GM10248 (cell line): ENCODE measurements around the gene SLC16A1.
"Not testable (repeated sequence)": the region's sequence is repeated elsewhere in the genome, so short reads cannot be mapped to it uniquely, and the experiment has no call there.

Experiments
- CTCF ChIA-PET: fragments of 300-600 bp; sonication (Branson Sonifier 250); formaldehyde crosslinking; extraction: SDS; loops from one replicate; lab custom pipeline; 2021; ENCODE audit warnings: antibody characterized with exemption; lab: Yijun Ruan, JAX
- POLR2A ChIA-PET: fragments of 350-650 bp; sonication (Branson Sonifier 250); formaldehyde crosslinking; extraction: SDS; loops from one replicate; lab custom pipeline; 2020; ENCODE audit warnings: antibody characterized with exemption; lab: Yijun Ruan, JAX
- DNase-seq: peaks from one replicate; pipeline ENCODE4 v3.0.0; 2012; ENCODE audit errors: extremely low spot score
- CTCF ChIP-seq: IDR thresholded peaks from 2 replicates; pipeline ENCODE4 v1.5.1; 2012; ENCODE audit warnings: mild to moderate bottlenecking, low read depth; ENCODE audit errors: extremely low read depth, missing control alignments, control extremely low read depth

SLC16A1 gene

GRCh38 chr1:112887599-112888283 is 68.3 kb downstream of the SLC16A1 start:
- DNase-seq = no peak
- no peak for TF ChIP-seq CTCF
- CTCF ChIA-PET = no interaction called here
- POLR2A ChIA-PET = no interaction called here

DNA sequence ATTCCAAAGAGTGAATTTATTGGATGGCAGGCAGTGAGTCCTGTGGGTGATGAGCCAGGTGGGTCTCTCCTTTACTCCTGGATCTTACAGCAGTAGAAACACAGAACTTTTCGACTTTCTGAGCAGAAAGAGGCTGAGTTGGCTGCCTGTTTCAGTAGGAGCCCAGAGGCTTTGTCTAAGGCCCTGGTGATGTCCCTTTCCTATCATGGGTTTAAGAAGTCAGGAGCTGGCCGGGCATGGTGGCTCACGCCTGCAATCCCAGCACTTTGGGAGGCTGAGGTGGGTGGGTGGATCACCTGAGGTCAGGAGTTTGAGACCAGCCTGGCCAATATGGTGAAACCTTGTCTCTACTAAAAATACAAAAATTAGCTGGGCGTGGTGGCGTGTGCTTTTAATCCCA is 71.0 kb downstream of the SLC16A1 start:
- CTCF ChIA-PET = interaction anchor here (2.0 kb wide), 1 partner anchor 158 kb away, joined by 7 read pairs; no protein-coding TSS in a partner anchor
- POLR2A ChIA-PET, DNase-seq: not testable (repeated sequence)

DNA sequence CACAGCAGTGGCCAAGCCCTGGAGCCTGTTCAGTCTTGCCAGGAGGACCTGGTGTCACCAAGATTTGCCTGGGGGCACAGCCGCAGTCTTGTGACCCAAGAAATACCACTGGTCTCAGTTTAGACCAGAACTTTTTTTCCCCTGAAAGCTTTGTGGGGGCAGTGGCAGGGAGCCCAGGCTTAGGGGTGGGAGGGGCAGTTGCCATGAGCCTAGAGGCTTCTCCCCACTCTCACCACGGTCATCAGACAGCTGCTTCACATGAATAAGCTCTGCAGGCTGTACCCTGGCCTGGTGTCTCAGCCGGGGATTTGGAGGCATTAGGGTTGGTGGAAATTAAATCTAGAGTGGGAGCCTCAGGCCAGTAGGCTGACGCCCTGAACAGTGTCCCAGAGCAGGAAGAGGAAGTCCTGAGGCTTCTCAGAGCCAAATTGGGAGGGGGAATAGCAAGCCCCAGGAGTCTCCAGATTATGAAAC is 73.7 kb downstream of the SLC16A1 start:
- ChIA-PET CTCF (interaction anchor here (0.9 to 8.8 kb wide), 11 partner anchors 9 to 190 kb away, joined by 3 to 119 read pairs (median 6); partner anchors contain the start of genes LRIG2 and PPM1J), POLR2A (interaction anchor here (1.2 kb wide), 1 partner anchor 74 kb away, joined by 8 read pairs; the partner anchor contains the start of gene SLC16A1)
- no peak for DNase-seq
- TF ChIP-seq CTCF = no peak

DNA sequence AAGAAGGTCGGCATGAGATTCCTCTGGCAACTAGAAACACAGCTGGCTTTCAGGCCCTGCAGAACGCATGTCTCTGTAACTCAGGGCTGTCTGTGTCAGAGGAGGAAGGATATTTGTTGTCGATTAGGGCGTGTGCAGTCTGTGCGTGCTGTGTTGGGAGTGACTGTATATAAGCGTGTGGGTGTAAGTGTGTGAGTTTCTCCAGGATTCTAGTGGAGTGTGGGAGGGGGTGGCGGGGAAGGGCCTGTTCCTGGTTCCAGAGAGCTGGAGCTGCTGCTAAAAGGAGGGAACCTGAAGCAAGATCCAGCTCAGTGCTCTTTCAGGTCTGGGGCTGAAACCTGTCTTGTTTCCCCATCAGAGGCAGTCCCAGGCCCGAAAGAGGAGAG is 74.3 kb downstream of the SLC16A1 start:
- TF ChIP-seq CTCF = no peak
- DNase-seq = no peak
- ChIA-PET CTCF (interaction anchor here (0.9 to 8.8 kb wide), 12 partner anchors 8 to 968 kb away, joined by 3 to 119 read pairs (median 6); partner anchors contain the start of genes LRIG2 and PPM1J), POLR2A (interaction anchor here (1.2 kb wide), 1 partner anchor 74 kb away, joined by 8 read pairs; the partner anchor contains the start of gene SLC16A1)

- DNase-seq = no peak
- ChIA-PET POLR2A (no interaction called here), CTCF (interaction anchor here (0.7 to 8.8 kb wide), 27 partner anchors 9 to 970 kb away, joined by 3 to 119 read pairs (median 4); partner anchors contain the start of genes LRIG2, PPM1J and SLC16A1)
- TF ChIP-seq CTCF = no peak
Observed at GRCh38 chr1:112879834-112880233, 76.2 kb downstream of the SLC16A1 start.

GRCh38 chr1:112878321-112878720 is 77.7 kb downstream of the SLC16A1 start:
- ChIA-PET POLR2A (no interaction called here), CTCF (interaction anchor here (1.4 to 8.8 kb wide), 3 partner anchors 163 to 194 kb away, joined by 4 to 119 read pairs (median 73); partner anchors contain the start of genes LRIG2 and PPM1J)
- TF ChIP-seq CTCF = no peak
- DNase-seq = no peak

GRCh38 chr1:112877750-112878149 is 78.2 kb downstream of the SLC16A1 start:
- no peak for TF ChIP-seq CTCF
- no peak for DNase-seq
- POLR2A ChIA-PET = no interaction called here
- CTCF ChIA-PET = interaction anchor here (1.4 to 8.8 kb wide), 3 partner anchors 162 to 195 kb away, joined by 4 to 119 read pairs (median 73); partner anchors contain the start of genes LRIG2 and PPM1J
